ENCODE results near the gene TNNT3. TPM values are rescaled to one million over a fixed set of nuclear protein-coding genes. Genes with fewer than 3 reads are reported as not detected.
"Not testable (repeated sequence)": the region's sequence is repeated elsewhere in the genome, so short reads cannot be mapped to it uniquely, and the experiment has no call there.

Gene TNNT3
- total RNA-seq, 1 donor from 2014 or later = 30.7 TPM

DNA sequence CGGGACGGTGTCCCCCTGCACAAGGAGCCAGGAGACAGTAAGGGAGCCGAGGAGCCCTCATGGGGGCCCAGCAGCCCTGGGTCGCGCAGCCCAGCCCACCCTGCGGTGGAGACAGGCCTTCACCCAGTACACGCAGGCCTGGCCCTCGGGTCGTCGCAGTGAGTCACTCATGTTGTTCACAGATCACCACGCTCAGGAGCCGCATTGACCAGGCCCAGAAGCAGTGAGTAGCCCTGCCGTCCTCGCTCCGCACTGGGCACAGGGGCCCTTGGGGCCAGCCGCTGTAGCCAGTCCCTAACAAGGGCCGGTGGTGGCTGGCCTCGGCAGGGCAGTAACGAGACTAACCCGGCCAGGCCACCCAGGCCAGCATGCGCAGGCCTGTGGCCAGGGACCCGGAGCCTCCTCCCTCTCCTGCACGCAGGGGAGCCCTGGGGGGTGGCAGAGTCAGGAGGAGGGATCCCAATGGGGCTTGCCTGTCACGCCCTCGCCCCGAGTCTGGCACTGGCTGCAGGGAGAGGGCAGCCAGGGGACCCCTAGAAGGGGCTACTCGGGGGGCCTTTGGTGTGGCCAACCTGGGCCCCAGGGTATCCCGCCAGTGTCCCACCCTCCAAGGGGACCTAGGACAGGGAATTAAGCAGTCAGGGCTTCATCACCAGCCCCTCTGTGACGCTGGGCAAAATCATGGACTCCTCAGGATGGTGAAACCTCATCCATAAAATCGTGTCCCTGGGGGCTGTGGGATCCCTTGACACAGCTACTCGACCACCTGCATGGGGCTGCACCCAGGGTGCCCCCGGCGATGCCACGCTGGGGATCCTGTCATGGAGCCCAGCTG is 17.5 kb downstream of the TNNT3 start:
- no peaks in the 10 kb centered on the region for H3K27me3 ChIP-seq (ENCODE audit: low read depth)
- H3K9me3 ChIP-seq (replicated peaks) = no peaks in the 10 kb centered on the region
- H3K36me3 ChIP-seq = no peaks in the 10 kb centered on the region
- TF ChIP-seq, protein P1, sequence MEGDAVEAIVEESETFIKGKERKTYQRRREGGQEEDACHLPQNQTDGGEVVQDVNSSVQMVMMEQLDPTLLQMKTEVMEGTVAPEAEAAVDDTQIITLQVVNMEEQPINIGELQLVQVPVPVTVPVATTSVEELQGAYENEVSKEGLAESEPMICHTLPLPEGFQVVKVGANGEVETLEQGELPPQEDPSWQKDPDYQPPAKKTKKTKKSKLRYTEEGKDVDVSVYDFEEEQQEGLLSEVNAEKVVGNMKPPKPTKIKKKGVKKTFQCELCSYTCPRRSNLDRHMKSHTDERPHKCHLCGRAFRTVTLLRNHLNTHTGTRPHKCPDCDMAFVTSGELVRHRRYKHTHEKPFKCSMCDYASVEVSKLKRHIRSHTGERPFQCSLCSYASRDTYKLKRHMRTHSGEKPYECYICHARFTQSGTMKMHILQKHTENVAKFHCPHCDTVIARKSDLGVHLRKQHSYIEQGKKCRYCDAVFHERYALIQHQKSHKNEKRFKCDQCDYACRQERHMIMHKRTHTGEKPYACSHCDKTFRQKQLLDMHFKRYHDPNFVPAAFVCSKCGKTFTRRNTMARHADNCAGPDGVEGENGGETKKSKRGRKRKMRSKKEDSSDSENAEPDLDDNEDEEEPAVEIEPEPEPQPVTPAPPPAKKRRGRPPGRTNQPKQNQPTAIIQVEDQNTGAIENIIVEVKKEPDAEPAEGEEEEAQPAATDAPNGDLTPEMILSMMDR (IDR thresholded peaks at IDR 0.05; ENCODE audit: borderline replicate concordance) = no peak
- DNase-seq = peak; percentile 11
- no peak overlapping the region for H3K4me3 ChIP-seq
- intact Hi-C loops (cut with micrococcal nuclease) = no loop called here
- peaks cover 18% of the 10 kb centered on the region for H3K4me1 ChIP-seq
- H3K27ac ChIP-seq (replicated peaks) = no peak overlapping the region

DNA sequence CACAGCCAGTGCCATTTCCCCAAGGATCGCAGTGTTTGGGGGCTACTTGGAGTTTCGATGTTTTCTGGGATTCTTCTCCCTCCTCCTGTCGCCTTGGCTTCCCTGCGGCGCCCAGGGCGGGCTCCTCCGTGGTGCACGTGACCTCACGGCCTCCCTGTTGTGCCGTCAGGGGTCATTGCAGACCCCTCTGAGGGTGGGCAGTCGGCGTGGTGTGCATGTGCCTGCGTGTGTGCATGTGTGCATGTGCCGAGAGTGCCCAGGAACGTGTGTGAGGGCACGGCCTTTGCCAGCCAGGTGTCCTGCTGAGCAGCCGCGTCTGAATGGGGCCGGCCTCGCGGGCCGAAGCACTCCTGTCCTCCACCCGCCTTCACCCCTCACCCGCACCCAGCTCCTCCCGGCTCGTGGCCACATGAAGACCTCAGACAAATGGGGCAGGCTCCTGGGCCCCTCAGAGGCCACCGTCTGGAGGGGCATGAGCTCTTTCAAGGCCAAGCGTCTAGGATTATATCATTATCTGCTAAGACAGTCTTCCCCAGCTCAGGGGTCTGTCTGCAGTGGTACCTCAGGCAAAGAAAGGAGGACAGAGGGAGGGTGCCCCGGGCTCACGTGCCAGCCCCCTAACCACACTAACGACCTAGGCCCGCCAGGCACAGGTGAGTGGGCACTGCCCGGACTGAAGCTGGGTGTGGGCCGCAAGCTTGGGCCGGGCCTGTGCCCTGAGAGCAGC is 18.3 kb downstream of the TNNT3 start:
- Histone ChIP-seq H3K4me1 (peaks cover 18% of the 10 kb centered on the region), H3K27ac (replicated peaks) (peak overlapping the region; percentile 73)
- intact Hi-C loops (cut with micrococcal nuclease) = no loop called here

DNA sequence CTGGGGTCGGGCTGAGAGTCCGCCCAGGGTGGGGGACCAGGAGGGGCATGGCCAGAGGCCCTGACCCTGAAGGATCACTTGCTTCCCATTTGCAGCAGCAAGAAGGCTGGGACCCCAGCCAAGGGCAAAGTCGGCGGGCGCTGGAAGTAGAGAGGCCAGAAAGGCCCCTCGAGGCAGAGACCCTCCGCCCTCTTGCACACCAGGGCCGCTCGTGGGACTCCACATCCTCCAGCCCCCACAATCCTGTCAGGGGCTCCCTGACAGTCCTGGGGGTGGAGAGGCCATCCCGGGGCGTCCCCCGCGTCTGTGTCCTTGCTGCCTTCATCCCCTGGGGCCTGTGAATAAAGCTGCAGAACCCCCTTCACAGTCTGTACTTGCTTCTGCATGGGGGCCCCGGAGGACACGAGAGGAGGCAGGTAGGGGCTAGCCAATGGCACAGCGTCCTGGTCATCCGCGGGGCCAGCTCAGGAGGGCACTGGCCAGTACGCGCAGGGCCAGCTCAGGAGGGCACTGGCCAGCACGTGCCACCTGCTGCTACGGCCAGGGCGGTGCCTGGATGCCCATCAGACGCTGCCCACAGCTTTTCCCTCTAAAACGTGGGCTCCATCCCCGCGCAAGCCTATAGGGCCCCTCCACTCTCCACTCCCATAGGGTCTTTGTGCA is 19.0 kb downstream of the TNNT3 start:
- Histone ChIP-seq H3K4me1 (peaks cover 21% of the 10 kb centered on the region), H3K36me3 (no peaks in the 10 kb centered on the region), H3K27ac (replicated peaks) (peak overlapping the region; percentile 73), H3K4me3 (no peak overlapping the region), H3K27me3 (ENCODE audit: low read depth) (no peaks in the 10 kb centered on the region), H3K9me3 (replicated peaks) (no peaks in the 10 kb centered on the region)
- peak; percentile 14 for DNase-seq
- TF ChIP-seq, protein P1 (IDR thresholded peaks at IDR 0.05; ENCODE audit: borderline replicate concordance) = no peak
- intact Hi-C loops (cut with micrococcal nuclease) = no loop called here

More for the DNA sequence above, 18.3 kb downstream of the TNNT3 start:
- TF ChIP-seq, protein P1 (IDR thresholded peaks at IDR 0.05; ENCODE audit: borderline replicate concordance) = no peak
- no peak overlapping the region for H3K4me3 ChIP-seq
- H3K36me3 ChIP-seq = no peaks in the 10 kb centered on the region
- H3K9me3 ChIP-seq (replicated peaks) = no peaks in the 10 kb centered on the region
- H3K27me3 ChIP-seq (ENCODE audit: low read depth) = no peaks in the 10 kb centered on the region
- DNase-seq = no peak

DNA sequence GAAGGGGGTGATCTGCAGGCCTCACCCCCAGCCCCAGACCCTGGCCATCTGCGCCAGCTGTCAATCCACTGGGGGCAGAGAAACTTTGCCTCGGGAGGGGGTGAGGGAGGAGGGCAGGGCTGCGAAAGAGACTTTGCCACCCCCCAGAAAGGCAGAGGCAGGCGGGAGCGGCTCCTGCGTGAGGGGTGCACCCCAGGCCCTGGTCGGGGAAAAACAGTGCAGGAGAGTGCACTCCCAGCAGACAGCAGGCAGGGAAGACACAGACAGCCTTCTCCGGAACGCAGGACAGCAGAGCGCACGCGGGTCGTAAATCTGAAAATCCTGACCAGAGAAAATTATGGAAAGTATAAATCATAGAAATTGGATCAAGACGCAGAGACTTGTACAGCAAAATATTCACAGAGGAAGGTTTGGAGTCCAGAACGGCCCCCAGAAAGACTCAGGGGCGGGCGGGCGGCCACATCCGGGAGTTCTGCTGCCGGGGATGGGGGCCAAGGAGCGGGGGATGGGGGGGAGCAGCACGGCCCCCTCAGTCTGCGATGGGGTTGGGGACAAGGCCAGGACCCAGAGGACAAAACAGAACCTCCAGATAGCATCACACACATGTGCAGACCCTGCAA is 19.6 kb downstream of the TNNT3 start:
- intact Hi-C loops (cut with micrococcal nuclease) = no loop called here
- Histone ChIP-seq H3K27me3 (ENCODE audit: low read depth) (no peaks in the 10 kb centered on the region), H3K9me3 (replicated peaks) (no peaks in the 10 kb centered on the region), H3K27ac (replicated peaks) (peak overlapping the region; percentile 73), H3K4me1 (peaks cover 26% of the 10 kb centered on the region), H3K36me3 (no peaks in the 10 kb centered on the region), H3K4me3 (no peak overlapping the region)
- TF ChIP-seq, protein P1 (IDR thresholded peaks at IDR 0.05; ENCODE audit: borderline replicate concordance) = no peak
- no peak for DNase-seq

DNA sequence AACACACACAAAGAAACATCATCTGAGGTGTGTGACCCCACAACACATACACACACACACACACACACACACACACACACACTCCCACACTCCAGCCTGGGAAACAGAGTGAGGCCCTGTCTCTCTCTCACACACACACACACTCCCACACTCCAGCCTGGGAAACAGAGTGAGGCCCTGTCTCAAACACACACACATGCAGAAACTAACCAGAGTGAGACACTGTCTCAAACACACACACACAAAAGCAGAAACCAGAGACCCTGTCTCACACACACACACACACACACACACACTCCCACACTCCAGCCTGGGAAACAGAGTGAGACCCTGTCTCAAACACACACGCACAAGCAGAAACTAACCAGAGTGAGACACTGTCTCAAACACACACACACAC is 20.3 kb downstream of the TNNT3 start:
- not testable (repeated sequence) for H3K27ac ChIP-seq (replicated peaks); H3K4me3 ChIP-seq; DNase-seq; H3K9me3 ChIP-seq (replicated peaks); H3K27me3 ChIP-seq (ENCODE audit: low read depth); H3K36me3 ChIP-seq
- intact Hi-C loops (cut with micrococcal nuclease) = loop anchor here (10.0 kb wide), 1 partner anchor 45 kb away; the partner anchor contains the start of gene PRR33
- peaks cover 29% of the 10 kb centered on the region for H3K4me1 ChIP-seq
